Measurements from ENCODE around the gene SEMA3D.

Gene SEMA3D

DNA sequence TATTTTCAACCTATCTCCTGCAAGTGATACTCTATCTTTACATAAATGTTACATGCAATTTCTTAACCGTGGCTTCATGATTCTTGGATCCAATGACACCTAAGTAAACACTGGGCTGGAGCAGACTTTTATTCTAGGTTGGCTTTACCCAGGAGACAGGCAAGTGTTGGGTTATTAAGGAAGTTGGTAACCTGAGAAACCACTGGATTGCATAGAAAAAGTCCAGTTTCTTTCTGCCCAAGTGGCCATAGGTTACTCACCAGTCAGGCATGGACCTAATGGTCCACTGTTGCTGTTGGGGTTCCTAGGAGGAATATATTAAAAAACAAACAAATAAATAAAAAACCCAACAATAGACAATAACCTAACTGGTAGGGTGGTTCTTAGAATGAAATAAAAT lies 112.8 kb downstream of the SEMA3D start:
- DNase-seq, result no peak

DNA sequence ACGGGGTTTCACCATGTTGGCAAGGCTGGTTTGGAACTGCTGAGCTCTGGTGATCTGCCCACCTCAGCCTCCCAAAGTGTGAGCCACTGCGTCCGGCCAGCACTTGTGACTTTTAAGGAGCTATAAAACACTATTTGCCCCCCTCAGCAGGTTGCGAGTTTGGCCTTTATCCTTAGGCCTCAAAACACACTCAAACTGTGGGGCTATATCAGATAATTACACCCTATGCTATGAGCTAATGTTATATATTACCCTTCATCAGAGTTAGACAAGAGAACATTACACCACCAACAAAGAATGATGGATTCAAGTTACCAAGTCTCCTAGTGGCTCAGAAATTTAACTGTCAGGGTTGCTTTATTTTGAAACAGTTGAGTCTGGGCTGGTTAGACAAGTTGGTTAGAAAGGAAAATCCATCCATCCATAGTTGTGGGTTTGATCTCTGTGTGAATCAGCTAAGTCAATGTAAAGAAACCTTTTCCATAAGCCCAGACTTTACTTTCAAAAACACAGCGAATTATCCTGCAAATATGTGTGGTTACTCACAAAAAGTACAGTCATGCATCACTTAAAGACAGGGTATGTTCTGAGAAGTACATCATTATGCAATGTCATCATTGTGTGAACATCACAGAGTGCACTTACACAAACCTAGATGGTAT lies 115.8 kb downstream of the SEMA3D start:
- no peak for DNase-seq

- no peak for DNase-seq
These were observed 118.1 kb downstream of the SEMA3D start for GRCh38 chr7:85068799-85069198.

DNA sequence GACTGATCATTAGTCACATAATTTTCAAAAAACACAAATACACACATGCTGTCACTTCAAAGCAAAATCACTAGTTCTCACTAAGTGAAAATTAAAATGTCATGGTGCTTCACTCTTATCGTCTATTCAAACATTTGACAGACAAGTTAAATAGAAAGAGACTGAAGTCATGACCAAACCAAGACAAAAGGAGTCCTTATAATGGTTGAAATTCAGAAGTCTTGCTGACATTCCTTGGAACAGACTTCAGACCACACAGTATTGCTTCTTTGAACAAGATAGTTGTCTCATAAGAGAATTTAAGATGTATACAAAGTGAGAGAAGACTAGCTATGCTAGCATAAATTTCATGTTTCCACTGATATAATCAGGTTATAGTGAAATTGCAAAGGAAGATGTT lies 119.5 kb downstream of the SEMA3D start:
- no peak for DNase-seq

GRCh38 chr7:85065888-85066485 lies 120.9 kb downstream of the SEMA3D start:
- no peak for DNase-seq

DNA sequence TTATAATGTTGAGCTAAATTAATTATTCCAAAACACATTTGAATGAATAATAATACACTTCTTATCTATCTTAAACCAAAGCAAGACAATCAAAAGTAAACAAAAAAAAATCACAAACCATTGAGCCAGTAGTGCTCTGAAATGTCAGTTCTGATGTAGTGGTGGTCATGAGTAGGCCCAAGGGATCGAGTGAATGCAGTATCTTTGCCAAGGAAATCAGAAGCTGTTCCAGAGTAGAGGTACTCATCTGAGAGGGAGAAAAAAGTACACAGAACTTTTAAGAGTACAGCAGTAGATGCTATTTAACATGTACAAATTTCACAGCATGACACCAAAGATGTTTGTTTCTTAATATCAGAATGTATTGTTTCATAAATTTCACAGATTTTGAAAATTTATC lies 121.5 kb downstream of the SEMA3D start:
- DNase-seq, result no peak

- DNase-seq, result no peak
These were observed 124.2 kb downstream of the SEMA3D start for GRCh38 chr7:85062651-85063050.

GRCh38 chr7:85061456-85061855 lies 125.4 kb downstream of the SEMA3D start:
- DNase-seq, result no peak

DNA sequence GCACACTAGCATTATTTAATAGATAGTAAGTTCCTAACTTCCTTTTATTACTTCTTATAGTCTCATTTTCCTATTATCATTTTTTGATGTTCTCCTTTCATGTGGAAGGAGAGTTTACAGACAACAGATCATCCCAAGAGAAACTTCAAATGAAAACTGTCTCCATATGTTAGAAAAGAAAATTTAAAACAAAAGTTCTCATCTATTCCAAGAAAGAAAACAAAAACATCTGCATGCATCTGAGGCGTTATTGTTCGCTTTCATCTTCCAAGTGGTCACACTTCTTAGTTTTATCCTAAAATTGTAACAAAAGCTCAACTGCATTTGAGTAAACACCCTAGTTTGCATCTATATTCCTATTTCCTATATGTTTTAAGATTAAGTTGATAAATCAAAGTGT lies 126.2 kb downstream of the SEMA3D start:
- DNase-seq, result no peak

DNA sequence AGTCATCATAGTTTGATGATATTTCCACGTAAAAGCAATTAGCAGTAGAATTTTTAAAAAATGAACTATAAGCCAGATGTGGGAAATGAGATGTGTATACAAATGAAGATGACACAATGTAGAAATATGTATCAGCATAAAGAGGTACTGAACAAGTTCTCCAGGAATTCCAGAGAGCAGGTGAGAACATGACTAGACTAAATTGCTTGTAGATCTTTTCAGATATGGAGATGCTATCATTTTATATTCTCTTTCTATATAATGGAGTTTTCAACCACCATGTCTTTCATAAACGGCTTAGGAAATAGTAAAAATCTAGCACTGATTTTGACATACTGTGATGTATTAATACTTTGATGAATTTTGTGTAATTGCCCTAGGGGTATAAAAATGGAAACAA lies 130.9 kb downstream of the SEMA3D start:
- DNase-seq, result no peak

DNA sequence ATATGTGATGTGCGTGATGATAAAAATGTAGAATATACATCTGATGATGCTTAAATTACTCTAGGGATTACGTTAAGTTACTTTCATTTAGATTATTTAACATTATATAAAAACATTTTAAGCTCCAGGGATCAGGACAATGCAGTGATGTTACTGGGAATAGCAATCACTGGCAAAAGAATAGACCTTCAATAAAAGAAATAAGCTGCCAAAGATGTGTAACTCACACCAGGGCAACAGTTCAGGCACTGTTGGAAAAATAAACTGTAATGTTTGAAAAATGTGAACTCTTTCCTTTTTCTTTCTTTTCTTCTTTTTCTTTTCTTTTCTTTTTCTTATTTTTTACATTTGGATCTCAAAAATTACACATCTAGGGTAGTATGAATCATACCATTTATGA lies 131.7 kb downstream of the SEMA3D start:
- DNase-seq, result no peak

- no peak for DNase-seq
These were observed 132.6 kb downstream of the SEMA3D start for GRCh38 chr7:85054306-85054705.

DNA sequence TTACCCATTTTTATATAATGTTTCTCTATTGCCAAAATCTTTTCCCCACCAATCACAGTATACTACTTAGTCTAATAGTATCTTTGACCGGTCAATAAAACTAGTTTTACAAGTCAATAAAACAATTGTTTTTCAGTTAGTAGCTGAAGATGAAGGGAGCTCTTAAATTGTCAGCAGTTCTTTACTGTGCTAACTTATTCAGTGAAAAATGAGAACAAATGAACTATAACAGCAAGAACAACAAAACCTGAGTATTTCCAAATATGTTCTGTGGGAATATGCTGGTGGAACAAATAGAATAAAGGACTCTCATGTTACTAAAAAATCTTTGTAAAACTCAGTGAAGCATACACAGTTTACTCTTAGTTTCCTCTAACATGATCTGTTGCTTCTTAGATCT lies 134.0 kb downstream of the SEMA3D start:
- DNase-seq, result no peak

GRCh38 chr7:85052056-85052737 lies 134.7 kb downstream of the SEMA3D start:
- no peak for DNase-seq

- DNase-seq, result no peak
These were observed 140.3 kb downstream of the SEMA3D start for GRCh38 chr7:85046534-85046933.

DNA sequence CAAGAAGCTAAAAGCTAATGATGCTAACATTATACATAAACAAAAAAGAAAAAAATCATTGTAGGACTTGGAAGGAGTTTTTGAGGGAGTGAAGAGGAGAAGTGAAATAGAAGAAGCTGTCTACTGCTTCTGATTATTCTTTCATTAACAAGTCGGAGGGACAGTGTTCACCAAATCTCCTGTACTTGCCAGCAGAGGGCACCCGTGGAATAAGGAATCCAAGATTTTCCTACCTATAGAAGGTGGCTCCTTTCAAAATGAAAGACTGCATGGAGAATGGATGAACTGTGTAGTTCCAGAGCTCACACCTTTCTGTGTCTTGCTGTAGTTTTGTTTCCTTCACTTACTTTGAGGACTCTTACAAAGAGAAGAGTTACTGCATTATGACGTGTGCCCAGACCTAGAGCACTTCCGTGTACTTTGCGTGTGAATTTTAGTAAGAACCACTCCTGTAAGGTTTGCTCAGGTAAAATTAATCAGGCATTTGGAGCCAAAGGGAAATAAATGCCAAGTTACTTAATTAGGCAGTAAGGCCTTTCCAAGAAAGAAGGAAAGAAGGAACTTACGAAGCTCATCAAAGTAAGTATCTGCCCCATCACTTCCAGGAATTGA lies 145.1 kb downstream of the SEMA3D start:
- DNase-seq, result peak; percentile 46 to 62

GRCh38 chr7:85039196-85039923 lies 147.5 kb downstream of the SEMA3D start:
- DNase-seq, result no peak

- no peak for DNase-seq
These were observed 148.4 kb downstream of the SEMA3D start for GRCh38 chr7:85038466-85038865.

- DNase-seq, result no peak
These were observed 153.6 kb downstream of the SEMA3D start for GRCh38 chr7:85033263-85033662.

- DNase-seq, result no peak
These were observed 155.4 kb downstream of the SEMA3D start for GRCh38 chr7:85031475-85031874.

GRCh38 chr7:85030893-85031292 lies 156.0 kb downstream of the SEMA3D start:
- peak in 1 of 2 donors; percentile 11 for DNase-seq

GRCh38 chr7:85025312-85025756 lies 161.5 kb downstream of the SEMA3D start:
- DNase-seq, result no peak

- no peak for DNase-seq
These were observed 162.9 kb downstream of the SEMA3D start for GRCh38 chr7:85023916-85024315.

Data from inflammatory macrophage (primary cell).